GM11168 (cell line): ENCODE measurements around the gene TTLL5.

ENCODE experiments used
- in situ Hi-C: fragments of 300-500 bp; cut with MboI; formaldehyde crosslinking; loops from one replicate; pipeline ENCODE4 v1.12.0; 2022; ENCODE audit warnings: low sequenced_read_pairs; ENCODE audit not compliant: unreplicated experiment

Gene TTLL5

DNA sequence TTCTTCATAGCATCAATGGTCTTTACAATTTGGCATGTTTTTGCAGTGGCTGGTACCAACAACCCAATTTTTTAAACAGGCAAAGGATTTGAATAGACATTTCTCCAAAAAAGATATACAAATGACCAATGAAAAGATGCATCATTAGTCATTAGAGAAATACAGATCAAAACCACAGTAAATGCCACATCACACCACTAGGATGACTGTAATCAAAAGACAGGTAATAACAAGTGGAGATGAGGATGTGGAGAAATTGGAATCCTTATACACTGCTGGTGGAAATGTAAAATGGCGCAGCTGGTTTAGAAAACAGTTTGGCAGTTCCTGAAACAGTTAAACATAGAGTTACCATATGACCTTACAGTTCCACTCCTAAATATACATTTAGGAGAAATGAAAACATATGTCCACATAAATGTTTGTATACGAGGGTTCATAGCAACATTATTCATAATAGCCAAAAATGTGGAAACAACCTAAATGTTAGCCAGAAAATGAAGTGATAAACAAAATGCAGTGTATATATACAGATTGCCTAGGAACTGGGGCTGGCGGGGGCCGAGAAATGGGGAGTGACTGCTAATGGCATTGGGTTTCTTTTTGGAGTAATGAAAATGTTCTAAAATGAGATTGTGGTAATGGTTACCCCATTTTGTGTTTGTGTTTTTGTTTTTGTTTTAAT lies 265.5 kb downstream of the TTLL5 start:
- in situ Hi-C loops = no loop called here

DNA sequence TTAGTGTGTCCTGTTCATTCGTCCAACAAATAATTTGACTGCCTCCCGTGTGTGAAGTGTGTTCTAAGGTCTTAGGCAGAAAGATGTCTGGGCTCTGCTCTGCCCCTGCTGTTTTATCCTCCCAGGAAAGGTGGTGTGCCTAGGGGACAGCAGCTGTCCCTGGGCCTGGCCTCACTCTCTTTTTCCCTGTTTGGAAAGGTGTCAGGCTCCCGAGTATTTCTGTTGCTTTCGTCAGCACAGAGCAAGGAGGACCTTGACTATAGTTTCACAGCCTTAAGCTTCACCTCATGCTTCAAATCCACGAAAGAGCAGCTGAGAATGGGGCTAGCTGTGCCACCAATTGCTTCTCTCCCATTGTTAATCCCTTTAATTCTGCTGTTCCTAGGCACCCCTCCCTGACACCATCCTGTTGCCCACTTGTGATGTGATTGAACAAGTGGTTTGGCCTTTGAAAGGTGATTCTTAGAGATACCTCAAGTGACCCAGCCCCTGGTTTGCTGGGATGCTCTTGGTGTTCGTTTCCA lies 266.6 kb downstream of the TTLL5 start:
- in situ Hi-C loops = no loop called here

DNA sequence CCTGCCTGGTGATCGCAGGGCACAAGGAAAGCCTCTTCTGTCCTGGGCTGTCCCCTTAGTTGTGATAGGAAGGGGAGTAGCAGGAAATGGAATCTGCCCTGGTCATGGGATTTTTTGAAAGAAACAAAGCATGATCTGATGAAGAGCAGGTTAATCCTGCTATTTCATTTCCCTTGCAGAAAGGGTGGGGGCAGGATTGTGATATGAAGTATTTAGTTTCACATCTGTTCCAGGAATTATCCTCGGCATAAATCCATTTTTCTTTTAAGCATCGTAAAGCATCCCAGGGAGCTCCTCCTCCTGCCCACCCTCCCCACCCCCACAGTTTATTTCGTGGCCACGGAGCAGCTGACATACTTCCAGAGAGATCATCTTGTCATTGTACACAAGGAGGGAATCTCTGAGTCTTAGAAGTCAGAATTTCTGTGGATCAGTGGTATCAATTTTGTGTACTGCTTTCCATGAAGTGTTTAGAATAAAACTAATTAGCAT lies 267.7 kb downstream of the TTLL5 start:
- in situ Hi-C loops = no loop called here

DNA sequence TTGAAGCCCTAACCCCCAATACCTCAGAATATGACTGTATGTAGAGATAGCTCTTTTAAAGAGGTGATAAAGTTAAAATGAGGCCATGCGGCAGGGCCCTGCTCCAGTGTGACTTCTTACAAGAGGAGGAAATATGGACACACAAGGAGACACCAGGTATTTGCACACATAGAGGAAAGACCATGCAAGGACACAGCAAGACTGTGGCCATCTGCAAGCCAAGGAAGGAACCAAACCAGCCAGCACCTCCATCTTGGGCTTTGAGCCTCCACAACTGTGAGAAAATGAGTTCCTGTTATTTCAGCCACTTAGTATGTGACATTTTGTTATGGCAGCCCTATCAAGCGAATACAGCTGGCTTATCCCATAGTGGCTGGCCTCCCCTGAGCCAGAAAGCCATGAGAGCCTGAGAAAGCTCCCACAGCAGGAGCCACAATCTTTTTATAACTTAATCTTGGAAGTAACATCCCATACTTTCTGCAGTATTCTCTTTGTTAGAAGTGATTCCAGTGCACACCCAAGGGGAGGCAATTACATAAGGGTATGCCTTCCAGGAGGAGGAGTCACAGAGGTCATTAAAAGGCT lies 272.8 kb downstream of the TTLL5 start:
- in situ Hi-C loops = no loop called here

DNA sequence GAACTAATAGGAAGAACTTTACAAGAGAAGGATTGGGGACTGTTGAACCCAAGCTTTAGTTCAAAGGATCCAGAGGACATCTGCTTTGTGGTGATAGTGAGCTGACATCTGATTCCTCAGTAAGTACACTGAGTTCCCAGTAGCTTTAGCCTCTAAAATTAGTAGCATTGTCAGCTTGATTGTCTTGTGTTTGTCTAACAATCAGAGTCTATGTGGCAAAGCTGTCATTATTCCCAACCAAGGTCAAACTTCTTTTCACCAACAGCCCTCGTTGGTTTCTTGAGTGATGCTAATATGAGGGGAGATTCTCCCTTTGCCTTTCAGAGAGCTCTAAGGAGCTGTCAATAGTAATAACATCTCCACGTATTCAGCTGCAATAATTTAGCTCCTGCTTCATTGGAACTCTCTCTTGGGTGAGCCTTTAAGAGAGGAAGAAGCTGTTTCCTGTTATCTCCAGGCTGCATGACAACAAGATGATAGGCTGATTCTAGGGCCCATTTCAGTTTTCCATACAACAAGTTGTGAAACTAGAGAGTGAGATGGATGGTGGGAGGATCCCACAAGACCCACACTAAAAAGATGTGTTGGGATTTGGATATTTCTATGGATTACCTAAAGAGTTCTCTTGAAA lies 274.1 kb downstream of the TTLL5 start:
- in situ Hi-C loops = no loop called here

DNA sequence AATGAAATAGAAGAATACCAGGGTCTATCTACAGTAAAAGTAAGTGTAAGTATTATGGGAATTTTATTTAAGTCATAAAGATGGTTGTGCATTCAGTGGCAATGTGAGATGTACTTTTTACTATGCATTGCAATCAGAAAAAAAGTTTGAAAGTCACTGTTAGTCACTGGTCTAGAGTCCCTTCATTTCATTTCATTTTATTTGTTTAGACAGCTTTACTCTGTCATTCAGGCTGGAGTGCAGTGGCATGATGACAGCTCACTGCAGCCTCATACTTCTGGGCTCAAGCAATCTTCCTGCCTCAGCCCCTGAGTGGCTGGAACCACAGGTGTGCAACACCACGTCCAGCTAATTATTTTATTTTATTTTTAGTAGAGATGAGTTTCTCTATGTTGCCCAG lies 278.2 kb downstream of the TTLL5 start:
- in situ Hi-C loops = no loop called here

DNA sequence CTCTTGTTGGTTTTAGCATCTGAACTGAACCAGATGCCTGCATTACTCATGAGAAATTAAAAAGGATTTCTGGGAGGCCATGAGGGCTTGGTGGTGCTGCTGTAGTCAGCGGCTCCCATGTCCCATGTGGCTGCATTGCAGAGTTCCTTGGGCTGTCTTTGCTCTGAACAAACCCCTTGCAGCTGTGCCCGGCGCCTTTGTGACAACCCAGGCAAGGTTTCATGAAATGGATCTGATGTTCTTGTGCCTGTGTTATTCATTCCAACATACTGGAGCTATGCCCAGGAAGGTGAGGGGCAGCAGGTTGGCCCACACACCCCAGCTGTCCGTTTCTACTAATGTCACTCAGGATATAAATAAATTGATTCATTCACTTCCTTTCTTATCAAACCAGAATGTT lies 280.0 kb downstream of the TTLL5 start:
- in situ Hi-C loops = no loop called here

DNA sequence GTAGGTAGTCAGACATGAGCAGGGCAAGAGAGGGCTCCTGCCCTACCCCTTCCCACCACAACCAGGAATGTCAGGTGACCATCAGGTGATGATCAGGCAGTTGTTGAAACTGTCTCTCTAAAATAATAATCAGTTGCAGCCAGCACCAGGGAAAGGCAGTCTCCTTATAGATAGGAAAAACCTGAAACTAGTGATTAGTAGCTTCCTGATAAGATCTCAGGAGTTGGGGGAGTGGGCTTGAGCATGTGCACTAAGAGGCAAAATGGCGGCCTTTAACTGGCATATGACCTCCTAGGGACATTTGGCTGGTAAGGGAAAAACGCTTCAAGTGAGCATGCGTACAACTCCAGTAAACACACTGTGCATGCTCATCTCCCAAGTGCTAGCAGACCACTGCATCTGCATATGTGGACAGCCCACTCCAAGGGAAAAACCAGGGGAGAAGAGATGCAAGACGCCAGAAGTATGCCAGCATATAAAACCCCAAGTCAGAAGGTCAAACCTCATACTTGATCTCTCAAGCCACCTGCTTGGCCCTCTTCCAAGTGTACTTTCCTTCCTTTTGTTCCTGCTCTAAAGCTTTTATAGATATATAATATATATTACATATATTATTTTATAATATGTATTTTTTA lies 283.7 kb downstream of the TTLL5 start:
- in situ Hi-C loops = no loop called here

DNA sequence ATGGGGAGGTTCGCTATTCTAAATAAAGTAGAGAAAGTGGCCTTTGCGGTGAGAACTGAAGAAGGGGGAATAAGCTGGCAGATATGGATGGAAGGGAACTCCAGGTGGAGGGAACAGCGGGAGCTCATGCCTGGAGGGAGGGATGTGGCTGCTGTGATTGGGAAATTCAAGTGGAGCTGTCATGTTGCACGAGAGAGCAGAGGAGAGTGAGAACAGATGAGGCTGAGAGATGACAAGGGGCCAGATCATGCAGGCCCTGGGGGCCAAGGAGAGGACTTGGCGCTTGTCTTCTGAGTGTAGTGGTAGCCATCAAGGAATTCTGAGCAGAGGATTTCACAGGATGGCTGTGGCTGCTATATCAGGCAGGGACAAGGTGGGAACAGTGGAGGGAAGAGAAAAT lies 285.7 kb downstream of the TTLL5 start:
- in situ Hi-C loops = no loop called here

DNA sequence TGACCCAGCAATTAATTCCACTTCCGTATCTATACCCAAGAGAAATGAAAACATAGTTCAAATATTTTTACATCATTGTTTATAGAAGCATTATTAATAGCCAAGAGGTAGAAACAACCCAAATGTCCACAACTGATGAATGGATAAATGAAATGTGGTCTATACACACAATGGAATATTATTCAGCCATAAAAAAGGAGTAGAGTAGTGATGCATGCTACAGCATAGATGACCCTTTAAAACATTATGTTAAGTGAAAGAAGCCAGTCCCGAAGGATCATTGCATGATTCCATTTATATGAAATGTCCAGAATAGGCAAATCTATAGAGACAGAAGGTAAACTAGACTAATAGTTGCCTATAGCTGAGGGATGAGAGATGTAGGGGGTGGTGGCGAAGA lies 291.4 kb downstream of the TTLL5 start:
- in situ Hi-C loops = no loop called here

DNA sequence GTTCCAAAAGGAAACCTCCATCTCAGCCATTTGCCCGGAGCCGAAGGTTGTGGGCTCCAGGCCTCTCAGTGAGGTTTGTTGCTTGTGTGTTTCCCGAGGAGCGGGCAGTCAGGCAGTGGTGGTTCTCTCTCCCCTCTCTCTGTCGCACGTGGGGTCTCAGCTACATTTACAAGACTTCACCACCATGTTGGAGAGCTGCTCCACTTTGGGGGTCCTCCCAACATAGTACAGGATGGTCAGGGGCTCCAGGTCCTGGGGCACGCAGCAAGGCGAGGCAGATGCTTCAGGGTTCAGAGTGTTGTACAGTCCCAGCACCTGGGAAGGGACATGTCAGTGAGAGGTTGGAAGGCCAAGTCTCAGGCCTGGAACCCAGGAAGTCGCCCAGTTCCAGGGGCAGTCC lies 298.0 kb downstream of the TTLL5 start:
- in situ Hi-C loops = no loop called here

DNA sequence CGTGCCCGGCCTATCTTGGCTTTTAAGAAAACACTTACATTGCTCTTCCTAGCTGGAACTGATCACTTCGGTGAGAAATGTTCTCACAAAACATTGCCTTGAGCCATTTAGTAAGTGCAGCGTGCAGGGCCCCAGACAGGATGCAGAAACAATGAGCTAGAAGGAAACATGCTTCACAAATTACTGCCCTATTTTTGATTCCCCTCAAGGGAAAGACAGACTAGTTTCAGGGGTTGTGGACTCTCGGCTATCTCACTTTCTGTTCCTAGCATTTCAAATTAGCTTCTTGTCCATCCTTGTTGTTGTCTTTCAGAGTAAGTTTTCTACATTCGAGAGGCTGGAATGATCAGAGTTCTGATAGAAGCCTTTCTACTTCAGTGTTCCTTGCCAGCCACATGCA lies 299.2 kb downstream of the TTLL5 start:
- in situ Hi-C loops = loop anchor here (10.0 kb wide), 1 partner anchor 55 kb away; no protein-coding TSS in a partner anchor

DNA sequence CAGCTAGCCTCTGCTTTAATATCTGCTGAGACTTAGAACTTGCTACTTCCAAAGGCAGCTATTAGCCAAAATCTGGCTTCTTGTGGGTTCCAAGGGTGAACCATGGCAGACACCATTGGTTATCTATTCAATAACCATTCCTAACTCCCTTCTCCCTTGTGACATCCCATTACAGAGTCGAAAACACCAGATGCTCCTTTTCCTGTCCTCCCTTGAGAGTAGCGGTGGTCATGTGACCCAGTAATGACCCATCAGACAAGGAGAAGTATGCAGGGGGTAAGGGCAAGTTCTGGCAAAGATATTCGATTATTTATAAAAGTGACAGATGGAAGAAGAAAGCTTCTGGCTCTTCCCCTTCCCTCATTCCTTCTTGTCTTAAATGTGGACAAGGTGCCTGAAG lies 300.6 kb downstream of the TTLL5 start:
- in situ Hi-C loops = loop anchor here (10.0 kb wide), 1 partner anchor 57 kb away; no protein-coding TSS in a partner anchor

DNA sequence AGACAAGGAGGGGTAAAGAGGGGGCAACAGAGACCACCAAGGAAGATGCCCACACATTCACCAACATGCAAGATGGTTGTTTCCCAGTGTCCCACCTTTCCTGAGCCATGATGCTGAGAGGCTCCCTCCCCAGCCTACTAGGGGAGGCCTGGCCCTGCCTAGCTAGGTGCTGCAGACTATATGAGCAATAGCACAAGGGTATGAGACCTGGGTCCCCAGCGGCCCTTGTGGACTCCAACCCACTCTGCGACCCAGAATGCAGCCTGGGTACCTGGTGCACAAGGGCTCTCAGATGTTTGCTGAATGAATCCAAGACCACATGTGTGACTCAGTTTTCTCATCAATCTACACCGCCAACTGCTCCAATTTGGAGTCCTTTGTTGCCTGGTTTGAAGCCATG lies 306.8 kb downstream of the TTLL5 start:
- in situ Hi-C loops = loop anchor here (10.0 kb wide), 1 partner anchor 63 kb away; no protein-coding TSS in a partner anchor

DNA sequence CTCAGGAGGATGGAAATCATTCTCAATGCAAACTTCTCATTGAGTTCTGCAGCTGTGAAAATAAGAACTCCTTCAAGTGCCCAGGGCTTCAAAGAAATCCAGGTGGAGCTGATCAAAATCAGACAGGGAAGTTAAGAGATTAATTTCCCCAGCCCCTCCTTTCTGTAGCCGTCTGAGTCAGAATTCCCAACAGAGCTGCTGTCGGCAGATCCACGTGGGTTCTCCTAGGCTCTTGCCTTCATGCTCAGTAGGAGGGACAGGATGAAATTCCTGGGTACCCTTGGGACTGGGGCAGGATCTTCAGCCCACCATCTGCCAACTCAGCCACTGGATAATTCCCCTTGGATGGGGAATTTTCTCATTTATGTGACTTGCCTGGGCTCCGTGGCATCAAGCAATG lies 307.4 kb downstream of the TTLL5 start:
- in situ Hi-C loops = loop anchor here (10.0 kb wide), 1 partner anchor 64 kb away; no protein-coding TSS in a partner anchor

DNA sequence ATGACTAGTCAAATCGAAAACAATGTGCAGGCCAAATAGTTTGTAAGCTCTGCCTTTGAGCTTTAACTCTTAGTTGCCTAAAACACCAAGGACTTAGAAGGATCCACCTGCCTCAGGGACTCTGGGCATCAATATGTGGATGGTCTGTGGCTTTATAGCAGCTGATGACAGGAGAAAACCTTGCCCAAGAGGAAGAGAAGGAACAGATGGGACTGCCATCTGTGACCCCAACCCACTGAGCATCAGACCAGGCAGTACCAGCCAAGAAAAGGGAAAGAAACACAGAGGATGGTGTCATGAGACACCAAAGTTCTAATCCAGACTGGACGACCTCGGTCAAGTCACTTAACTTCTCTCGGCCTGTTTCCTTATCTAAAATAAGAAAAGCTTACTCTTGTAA lies 308.1 kb downstream of the TTLL5 start:
- in situ Hi-C loops = loop anchor here (10.0 kb wide), 1 partner anchor 64 kb away; no protein-coding TSS in a partner anchor

DNA sequence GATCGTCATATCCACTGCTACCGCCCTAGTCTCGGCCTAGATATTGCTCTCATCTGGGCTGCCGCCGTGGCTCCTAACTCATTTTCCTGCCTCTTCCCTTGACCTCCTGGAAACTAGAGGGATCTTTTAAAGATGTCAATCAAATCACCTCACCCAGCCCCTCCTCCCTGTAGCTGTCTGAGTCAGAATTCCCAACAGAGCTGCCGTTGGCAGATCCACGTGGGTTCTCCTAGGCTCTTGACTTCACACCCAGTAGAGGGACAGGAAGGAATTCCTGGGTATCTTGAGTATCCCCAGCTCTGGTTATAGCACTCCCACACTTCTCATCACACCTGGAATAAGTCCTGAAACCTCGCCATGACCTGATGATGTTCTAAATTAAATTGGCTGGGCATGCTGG lies 308.8 kb downstream of the TTLL5 start:
- in situ Hi-C loops = loop anchor here (10.0 kb wide), 1 partner anchor 65 kb away; no protein-coding TSS in a partner anchor

DNA sequence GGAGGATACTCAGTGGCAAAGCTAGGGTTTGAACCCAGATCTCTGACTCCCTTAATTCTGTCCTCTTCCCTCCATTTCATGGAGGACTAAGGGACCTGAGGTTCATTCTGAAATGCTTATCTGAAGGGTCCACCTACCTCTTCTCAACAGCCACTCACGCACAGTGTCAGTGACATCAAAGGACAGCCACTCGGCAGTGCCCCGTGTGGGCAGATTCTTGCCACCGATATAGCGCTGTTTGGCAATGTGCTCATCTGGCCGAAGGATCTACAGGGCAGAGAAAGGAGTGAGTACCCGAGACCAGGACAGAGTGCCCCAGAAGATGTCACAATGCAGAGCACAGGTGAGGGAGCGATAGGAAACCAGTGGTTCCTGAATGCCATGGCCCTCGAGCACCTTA lies 309.9 kb downstream of the TTLL5 start:
- in situ Hi-C loops = no loop called here

DNA sequence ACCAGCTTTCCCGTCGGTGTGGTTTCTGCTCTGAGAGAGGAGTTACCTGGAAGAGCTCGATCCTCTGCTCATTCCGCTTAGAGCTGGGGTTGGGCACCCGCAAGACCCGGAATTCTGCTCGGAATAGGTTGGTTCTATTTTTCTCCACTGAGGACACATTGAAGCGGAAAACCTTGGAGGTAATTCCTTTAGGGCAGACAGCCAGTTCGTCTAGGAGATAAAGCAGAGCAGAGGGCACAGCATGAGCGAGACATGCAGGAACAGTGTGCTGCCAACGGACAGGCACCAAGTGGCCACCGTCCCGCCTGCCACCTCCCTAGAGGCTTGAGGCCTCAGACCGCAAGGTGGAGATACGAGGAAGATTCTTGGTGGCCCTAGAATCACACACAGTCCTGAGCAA lies 310.5 kb downstream of the TTLL5 start:
- in situ Hi-C loops = no loop called here

DNA sequence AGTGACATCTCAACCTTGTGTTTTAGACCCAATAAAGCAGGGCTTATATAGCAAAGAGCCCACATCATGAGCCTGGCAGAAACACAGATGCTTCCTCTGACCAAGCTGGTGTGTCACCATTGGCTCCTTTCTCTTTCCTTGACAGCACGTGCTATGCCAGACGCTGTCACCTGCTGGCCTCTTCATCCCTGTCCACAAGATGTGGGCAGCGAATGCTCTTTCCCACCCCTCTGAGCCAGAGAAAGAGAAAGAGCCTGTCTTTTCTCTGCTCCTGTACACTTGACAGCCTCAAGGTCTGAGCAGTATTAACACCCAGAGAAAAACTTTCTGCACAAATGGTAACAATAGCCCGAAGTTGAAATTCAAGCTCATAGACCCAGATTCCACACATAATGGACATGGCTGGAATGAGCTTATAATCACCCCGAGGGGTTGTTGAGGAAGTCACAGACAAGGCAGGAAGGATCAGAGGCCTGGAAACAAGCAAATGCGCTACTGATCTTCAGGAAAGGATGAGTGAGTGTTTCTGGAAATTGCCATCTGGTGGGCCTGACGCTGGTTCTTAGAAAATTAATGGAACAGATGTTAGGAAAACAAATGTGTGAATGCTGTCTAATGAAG lies 311.9 kb downstream of the TTLL5 start:
- in situ Hi-C loops = no loop called here
